ENCODE measurements around the gene ZNF322. TPM values are rescaled to one million over a fixed set of nuclear protein-coding genes. Genes with fewer than 3 reads are reported as not detected.
A peak's percentile ranks its signal among the peaks of the same experiment; 100 is the strongest.
"Not testable (repeated sequence)": the region's sequence is repeated elsewhere in the genome, so short reads cannot be mapped to it uniquely, and the experiment has no call there.

The ZNF322 gene, protein sequence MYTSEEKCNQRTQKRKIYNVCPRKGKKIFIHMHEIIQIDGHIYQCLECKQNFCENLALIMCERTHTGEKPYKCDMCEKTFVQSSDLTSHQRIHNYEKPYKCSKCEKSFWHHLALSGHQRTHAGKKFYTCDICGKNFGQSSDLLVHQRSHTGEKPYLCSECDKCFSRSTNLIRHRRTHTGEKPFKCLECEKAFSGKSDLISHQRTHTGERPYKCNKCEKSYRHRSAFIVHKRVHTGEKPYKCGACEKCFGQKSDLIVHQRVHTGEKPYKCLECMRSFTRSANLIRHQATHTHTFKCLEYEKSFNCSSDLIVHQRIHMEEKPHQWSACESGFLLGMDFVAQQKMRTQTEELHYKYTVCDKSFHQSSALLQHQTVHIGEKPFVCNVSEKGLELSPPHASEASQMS
- total RNA-seq (10 to 100 TPM; 19.1 to 25.9 (median 22.2) TPM), polyA plus RNA-seq (1 to 10 TPM; 6.1 to 8.0 (median 6.4) TPM)
- long read RNA-seq, donor 1, full-length matches to known transcripts = 6 of 6 reads
- long read RNA-seq, donor 1, partial matches to known transcripts = 0 of 6 reads
- long read RNA-seq, donor 1, other reads (novel, unspliced or antisense) = 0 of 6 reads
- long read RNA-seq, donor 2, full-length matches to known transcripts = 7 of 7 reads
- long read RNA-seq, donor 2, partial matches to known transcripts = 0 of 7 reads
- long read RNA-seq, donor 2, other reads (novel, unspliced or antisense) = 0 of 7 reads

DNA sequence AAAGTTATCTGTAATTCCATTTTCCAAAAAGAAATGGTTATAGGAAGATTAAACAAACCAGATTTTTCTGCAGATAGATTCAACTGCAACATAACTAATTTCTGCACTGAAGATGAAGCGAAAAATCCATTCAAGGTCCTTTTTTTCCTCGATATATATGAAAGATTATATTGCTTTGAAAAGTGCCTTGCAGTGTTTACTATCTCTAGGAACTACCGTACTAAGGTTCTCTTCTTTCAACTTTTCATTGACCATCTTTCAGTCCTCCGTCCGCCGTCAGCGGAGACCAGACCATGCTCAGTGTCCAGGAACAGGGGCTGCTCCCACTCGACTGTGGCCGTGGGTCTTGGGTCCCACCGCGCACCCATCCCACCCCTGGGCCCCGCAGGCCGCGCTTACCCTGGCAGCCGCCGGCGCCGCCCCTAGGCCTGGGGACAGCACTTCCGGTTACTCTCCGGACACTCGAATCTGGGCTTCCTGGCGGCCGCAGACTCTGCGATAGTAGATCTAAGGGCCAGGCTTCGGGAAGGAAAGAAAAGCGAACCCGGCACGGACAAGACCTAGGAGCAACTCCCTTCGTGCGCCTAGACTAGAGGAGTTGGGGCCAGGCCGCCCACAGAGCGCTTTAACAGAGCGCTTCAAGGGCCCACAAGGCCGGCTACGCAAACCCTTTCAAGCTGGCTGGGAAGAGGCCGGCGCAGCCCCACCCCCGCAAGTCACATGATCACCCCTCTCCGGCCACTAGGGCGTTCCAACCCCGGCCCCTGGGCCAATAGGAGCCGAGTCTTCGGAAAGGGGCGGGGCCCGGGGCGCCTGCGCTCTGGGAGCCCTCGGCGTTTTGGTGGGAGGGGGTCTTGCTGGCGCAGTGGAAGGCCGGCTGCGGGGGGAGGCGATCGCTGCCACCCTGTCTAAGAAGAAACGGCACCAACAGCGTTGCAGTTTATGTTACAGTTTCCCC, at the start of gene ZNF322:
Gene ZNF322 (minus strand): TSS at position 705 of the 958 bp plus-strand sequence. CDS start 21,193 bp downstream, outside the sequence.
- peaks cover 8 to 50% (median 31%) of the 10 kb centered on the region in 6 donors for H3K4me1 ChIP-seq
- intact Hi-C loops (cut with DNase I; ENCODE audit: low total_unique reads) = no loop called here
- peak within 1 kb of the TSS; percentile 64 to 90 (median 72) for H3K4me3 ChIP-seq
- peak within 1 kb of the TSS; percentile 76 to 88 (median 86) for H3K27ac ChIP-seq
- 1 to 6% (median 2%) methylated on average over 16 to 53 of the region's 56 CpGs for WGBS, 5 donors
- no peaks in the 10 kb centered on the region for H3K9me3 ChIP-seq
- peak; percentile 98 for DNase-seq
- peaks cover 0 to 17% (median 5%) of the 10 kb centered on the region in 7 donors for H3K27me3 ChIP-seq (replicated peaks in 1 of 7)
- peak; percentile 81 to 90 (median 90) for TF ChIP-seq POLR2AphosphoS5 (IDR thresholded peaks at IDR 0.05)
- TF ChIP-seq, protein P1, sequence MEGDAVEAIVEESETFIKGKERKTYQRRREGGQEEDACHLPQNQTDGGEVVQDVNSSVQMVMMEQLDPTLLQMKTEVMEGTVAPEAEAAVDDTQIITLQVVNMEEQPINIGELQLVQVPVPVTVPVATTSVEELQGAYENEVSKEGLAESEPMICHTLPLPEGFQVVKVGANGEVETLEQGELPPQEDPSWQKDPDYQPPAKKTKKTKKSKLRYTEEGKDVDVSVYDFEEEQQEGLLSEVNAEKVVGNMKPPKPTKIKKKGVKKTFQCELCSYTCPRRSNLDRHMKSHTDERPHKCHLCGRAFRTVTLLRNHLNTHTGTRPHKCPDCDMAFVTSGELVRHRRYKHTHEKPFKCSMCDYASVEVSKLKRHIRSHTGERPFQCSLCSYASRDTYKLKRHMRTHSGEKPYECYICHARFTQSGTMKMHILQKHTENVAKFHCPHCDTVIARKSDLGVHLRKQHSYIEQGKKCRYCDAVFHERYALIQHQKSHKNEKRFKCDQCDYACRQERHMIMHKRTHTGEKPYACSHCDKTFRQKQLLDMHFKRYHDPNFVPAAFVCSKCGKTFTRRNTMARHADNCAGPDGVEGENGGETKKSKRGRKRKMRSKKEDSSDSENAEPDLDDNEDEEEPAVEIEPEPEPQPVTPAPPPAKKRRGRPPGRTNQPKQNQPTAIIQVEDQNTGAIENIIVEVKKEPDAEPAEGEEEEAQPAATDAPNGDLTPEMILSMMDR (IDR thresholded peaks at IDR 0.05 in 8 of 11, conservative IDR thresholded peaks at IDR 0.05 in 3 of 11) = peak in 2 of 11 experiments; percentile 33 to 41
- TF ChIP-seq POLR2A (IDR thresholded peaks at IDR 0.05) = peak in 1 of 3 donors; percentile 27
- peaks cover 0 to 38% (median 11%) of the 10 kb centered on the region in 6 donors for H3K36me3 ChIP-seq

DNA sequence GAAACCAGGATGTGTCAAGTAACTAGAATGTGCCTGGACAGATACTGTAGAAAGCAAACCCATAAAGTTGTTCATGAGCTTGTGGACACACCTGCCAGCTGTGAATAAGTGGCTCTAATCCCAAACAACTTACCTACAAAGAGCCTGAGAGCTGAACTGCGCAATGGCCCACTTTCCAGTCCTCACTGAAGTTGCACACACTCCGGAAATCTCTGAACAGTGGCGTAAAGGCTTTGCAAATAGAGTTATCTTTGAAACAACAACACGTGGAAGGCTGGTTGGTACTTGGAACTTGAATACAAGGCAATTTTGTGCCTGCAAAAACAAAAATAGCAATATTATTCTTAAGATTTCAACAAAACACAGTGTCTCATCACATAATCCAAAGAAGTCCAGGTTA, 46.2 kb upstream of the ZNF322 start:
- H3K27ac ChIP-seq; H3K36me3 ChIP-seq; H3K27me3 ChIP-seq (replicated peaks in 1 of 7); DNase-seq; H3K4me3 ChIP-seq; H3K9me3 ChIP-seq; intact Hi-C loops (cut with DNase I; ENCODE audit: low total_unique reads); H3K4me1 ChIP-seq: not testable (repeated sequence)
- WGBS, 5 donors = no CpG with 5 or more reads among the region's 4 CpGs

DNA sequence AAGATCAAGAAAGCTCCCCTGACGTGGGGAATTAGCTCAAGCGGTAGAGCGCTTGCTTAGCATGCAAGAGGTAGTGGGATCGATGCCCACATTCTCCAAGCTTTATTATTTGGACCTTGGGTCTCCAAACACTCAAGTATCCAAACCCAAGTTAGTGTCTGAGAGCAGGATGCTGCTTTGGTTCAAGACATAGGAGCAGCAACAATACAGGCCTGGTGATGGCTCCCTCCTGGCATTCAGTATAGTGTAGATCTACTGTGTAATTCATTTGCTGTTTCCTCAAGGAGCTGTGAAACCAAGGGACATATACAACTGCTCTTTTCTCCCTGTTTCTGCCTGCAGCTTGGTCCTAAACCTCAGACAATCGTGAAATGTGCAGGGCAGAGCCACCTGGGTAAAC, 45.8 kb upstream of the ZNF322 start:
- WGBS, 5 donors = no CpG with 5 or more reads among the region's 5 CpGs
- H3K4me3 ChIP-seq; intact Hi-C loops (cut with DNase I; ENCODE audit: low total_unique reads): not testable (repeated sequence)

DNA sequence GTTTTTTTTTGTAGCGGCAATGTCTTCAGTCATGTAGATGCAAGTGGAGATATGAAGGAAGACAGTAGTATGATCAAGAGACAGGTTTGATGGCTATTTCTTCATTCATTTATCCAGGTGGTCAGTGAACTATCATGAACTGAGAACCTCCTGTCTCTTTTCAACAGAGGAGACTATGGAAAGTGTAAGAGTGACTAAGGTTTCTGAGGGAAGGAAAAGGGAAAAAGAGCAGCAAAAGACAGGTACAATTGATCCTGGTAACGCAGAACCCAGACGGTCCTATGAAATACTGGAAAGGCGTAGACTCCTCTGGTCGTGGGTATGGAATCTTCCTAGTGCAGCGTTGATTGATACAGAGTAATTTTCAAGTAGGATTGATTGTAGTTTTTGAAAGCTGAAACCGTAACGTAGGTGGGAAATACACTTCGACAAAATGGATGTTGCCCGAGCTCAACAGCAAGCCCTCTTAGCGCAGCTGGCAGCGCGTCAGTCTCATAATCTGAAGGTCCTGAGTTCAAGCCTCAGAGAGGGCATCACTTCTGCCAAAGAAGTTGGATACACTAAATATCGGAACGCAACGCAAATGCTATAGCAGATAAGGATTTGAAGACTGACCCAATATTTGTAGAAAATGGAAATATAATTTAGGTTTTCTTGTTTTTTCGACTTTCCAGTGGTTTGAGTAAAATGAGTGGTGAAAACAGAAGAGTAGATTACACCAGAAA, 41.6 kb upstream of the ZNF322 start:
- H3K9me3 ChIP-seq; intact Hi-C loops (cut with DNase I; ENCODE audit: low total_unique reads); H3K4me3 ChIP-seq; DNase-seq; H3K27ac ChIP-seq; H3K27me3 ChIP-seq (replicated peaks in 1 of 7); H3K36me3 ChIP-seq; H3K4me1 ChIP-seq: not testable (repeated sequence)
- no CpG with 5 or more reads among the region's 17 CpGs for WGBS, 5 donors

More for the DNA sequence above, 45.8 kb upstream of the ZNF322 start:
- H3K27me3 ChIP-seq (replicated peaks in 1 of 7); H3K4me1 ChIP-seq; H3K27ac ChIP-seq; H3K9me3 ChIP-seq; H3K36me3 ChIP-seq; DNase-seq: not testable (repeated sequence)

DNA sequence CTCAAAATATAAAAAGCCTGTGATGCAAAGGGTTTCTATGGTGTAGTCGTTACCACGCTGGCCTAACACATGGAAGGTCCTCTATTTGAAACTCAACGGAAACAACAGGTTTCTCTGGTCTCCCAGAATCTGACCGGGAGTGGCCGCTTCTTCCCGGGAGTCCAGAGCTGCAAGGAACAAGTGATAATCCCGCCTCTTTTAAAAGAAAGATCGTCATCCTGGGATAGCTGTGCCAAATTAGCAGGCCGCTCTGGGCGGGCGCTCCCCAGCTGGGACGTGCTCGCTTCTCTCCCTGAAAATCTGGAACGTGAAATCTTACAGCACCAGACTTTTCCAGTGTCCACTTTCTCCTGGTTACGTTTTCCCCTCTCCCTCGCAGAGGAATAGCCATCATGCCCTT, 38.0 kb upstream of the ZNF322 start:
- H3K4me3 ChIP-seq; H3K27me3 ChIP-seq (replicated peaks in 1 of 7); DNase-seq; H3K9me3 ChIP-seq; H3K27ac ChIP-seq; H3K4me1 ChIP-seq; intact Hi-C loops (cut with DNase I; ENCODE audit: low total_unique reads); H3K36me3 ChIP-seq: not testable (repeated sequence)
- no CpG with 5 or more reads among the region's 16 CpGs for WGBS, 5 donors

DNA sequence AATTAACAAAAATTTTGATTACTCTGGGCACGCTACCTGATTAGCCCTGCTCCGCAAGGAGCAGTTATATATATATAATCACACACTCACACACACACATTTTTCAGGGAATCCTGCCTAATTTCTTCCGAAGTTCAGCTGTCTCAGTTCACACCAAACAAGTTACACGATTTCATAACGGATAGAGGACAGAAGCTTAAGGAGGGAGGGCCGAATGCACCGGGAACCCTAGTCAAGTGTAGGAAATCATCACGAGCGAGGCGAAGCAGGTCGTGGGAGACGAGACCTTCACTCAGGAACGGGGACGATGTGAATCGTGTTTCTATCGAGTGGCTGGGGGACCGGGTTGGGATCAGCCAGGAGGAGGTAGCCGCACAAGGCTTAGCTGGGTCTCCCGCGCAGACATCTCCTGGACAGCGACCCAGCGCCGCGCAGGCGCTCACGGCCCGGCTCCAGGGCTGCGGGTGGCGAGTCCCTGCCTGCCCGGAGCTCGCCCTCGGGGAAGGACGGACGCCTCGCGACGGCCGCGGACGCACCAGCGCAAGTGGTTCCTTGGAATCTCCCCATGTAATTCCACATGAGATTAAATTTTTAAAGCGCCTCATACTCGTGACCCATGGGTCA, 29.9 kb upstream of the ZNF322 start:
- H3K27ac ChIP-seq; H3K4me3 ChIP-seq; H3K36me3 ChIP-seq; H3K27me3 ChIP-seq (replicated peaks in 1 of 7); DNase-seq; H3K9me3 ChIP-seq; intact Hi-C loops (cut with DNase I; ENCODE audit: low total_unique reads); H3K4me1 ChIP-seq: not testable (repeated sequence)
- no CpG with 5 or more reads among the region's 43 CpGs for WGBS, 5 donors

DNA sequence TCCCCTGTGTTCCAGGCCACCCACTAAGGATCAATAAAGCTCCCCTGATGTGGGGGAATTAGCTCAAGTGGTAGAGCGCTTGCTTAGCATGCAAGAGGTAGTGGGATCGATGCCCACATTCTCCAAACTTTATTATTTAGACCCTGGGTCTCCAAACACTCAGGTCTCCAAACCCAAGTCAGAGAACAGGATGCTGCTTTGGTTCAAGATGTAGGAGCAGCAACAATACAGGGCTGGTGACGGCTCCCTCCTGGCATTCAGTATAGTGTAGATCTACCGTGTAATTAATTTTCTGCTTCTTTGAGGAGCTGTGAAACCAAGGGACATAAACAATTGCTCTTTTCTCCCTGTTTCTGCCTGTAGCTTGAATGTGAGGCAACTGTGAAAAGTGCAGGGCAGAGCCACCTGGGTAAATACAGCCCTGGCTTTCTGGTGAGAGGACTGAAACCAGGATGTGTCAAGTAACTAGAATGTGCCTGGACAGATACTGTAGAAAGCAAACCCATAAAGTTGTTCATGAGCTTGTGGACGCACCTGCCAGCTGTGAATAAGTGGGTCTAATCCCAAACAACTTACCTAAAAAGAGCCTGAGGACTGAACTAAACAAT, 23.0 kb upstream of the ZNF322 start:
- H3K36me3 ChIP-seq; H3K27ac ChIP-seq; H3K27me3 ChIP-seq (replicated peaks in 1 of 7); H3K4me3 ChIP-seq; H3K9me3 ChIP-seq; H3K4me1 ChIP-seq; DNase-seq; intact Hi-C loops (cut with DNase I; ENCODE audit: low total_unique reads): not testable (repeated sequence)
- WGBS, 5 donors = 50 to 83% (median 80%) methylated on average over 1 of the region's 5 CpGs; no CpG with 5 or more reads in 2 of the 5 donors

DNA sequence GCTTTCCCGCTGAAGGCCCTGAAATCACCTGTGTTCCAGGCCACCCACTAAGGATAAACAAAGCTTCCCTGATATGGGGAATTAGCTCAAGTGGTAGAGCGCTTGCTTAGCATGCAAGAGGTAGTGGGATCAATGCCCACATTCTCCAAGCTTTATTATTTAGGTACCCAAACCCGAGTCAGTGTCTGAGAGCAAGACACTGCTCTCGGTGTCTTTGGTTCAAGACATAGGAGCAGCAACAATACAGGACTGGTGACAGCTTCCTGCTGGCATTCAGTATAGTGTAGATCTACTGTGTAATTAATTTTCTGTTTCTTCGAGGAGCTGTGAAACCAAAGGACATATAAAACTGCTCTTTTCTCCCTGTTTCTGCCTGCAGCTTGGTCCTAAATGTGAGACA, 13.7 kb upstream of the ZNF322 start:
- H3K27me3 ChIP-seq (replicated peaks in 1 of 7); H3K4me3 ChIP-seq; H3K4me1 ChIP-seq; H3K36me3 ChIP-seq; H3K9me3 ChIP-seq; intact Hi-C loops (cut with DNase I; ENCODE audit: low total_unique reads); H3K27ac ChIP-seq; DNase-seq: not testable (repeated sequence)
- no CpG with 5 or more reads among the region's 5 CpGs for WGBS, 5 donors
